GM12878 (cell line): ENCODE measurements around the gene METTL9. TPM values are rescaled to one million over a fixed set of nuclear protein-coding genes. Genes with fewer than 3 reads are reported as not detected.

Experiments
- ATAC-seq: fragments of 200-7000 bp; cut with Tn5 transposase; 3 replicates; pipeline ENCODE4 v1.9.1; 2020; ENCODE audit warnings: mild to moderate bottlenecking, moderate library complexity
- BruUV-seq: library from RNA; stranded (reverse); fragments of 400-500 nt; replicated peaks from 2 replicates; lab custom pipeline; 2021; lab: Mats Ljungman, UMichigan
- CTCF ChIA-PET: fragments of 300-600 bp; sonication (Branson Sonifier 250); formaldehyde crosslinking; extraction: SDS; loops from one replicate; lab custom pipeline; 2021; ENCODE audit warnings: inconsistent platforms; lab: Yijun Ruan, JAX
- POLR2A ChIA-PET: fragments of 350-600 bp; formaldehyde crosslinking; extraction: SDS; loops from one replicate; lab custom pipeline; 2021; ENCODE audit warnings: inconsistent platforms; lab: Charles Lee
- RAD21 ChIA-PET: fragments of 300-600 bp; sonication (Branson Sonifier 250); formaldehyde crosslinking; loops from one replicate; lab custom pipeline; 2023; ENCODE audit warnings: antibody characterized with exemption; ENCODE audit not compliant: unreplicated experiment; lab: Charles Lee
- SMC1A ChIA-PET: fragments of 300-600 bp; sonication (Branson Sonifier 250); formaldehyde crosslinking; loops from one replicate; lab custom pipeline; 2023; ENCODE audit not compliant: unreplicated experiment, uncharacterized antibody; lab: Charles Lee
- DNase-seq: peaks from one replicate; pipeline ENCODE4 v3.0.0-alpha.2; 2011; ENCODE audit warnings: low read depth, low spot score
- FAIRE-seq: peaks from 3 replicates; lab custom pipeline; 2011; peaks lifted over from hg19 to GRCh38; lab: Jason Lieb, UNC
- H2AFZ ChIP-seq: 2 replicates; pipeline ENCODE4 v1.6.0; 2011; ENCODE audit warnings: low read depth, low read length, control low read depth; ENCODE audit not compliant: control insufficient read depth
- H3K27ac ChIP-seq: 2 replicates; pipeline ENCODE4 v1.5.1; 2011; ENCODE audit warnings: control low read depth; ENCODE audit not compliant: control insufficient read depth, insufficient read depth
- H3K27me3 ChIP-seq, 2 experiments: replicated peaks in 1 of 2; 2 replicates each; pipeline versions ENCODE4 v1.6.0 to v1.6.1; 2011; ENCODE audit warnings: low read length in 1 of 2; ENCODE audit not compliant: control insufficient read depth in 2 of 2, insufficient read depth in 2 of 2
- H3K36me3 ChIP-seq, 2 experiments: 2 replicates each; pipeline ENCODE4 v1.5.1; 2011; ENCODE audit warnings: low read length in 1 of 2; ENCODE audit not compliant: control insufficient read depth in 2 of 2, insufficient read depth in 2 of 2
- H3K4me1 ChIP-seq: 2 replicates; pipeline ENCODE4 v1.6.1; 2011; ENCODE audit warnings: mild to moderate bottlenecking, low read length, moderate library complexity, mixed read lengths; ENCODE audit not compliant: control insufficient read depth, insufficient read depth
- H3K4me2 ChIP-seq: 2 replicates; pipeline ENCODE4 v1.6.0; 2011; ENCODE audit warnings: control low read depth; ENCODE audit not compliant: control insufficient read depth, insufficient read depth
- H3K4me3 ChIP-seq: fragments of 200-600 bp; sonication (generic); 2 replicates; pipeline ENCODE4 v1.5.1; 2016
- H3K79me2 ChIP-seq: 2 replicates; pipeline ENCODE4 v1.6.0; 2011; ENCODE audit warnings: low read length; ENCODE audit not compliant: control insufficient read depth, insufficient read depth
- H3K9ac ChIP-seq: 2 replicates; pipeline ENCODE4 v1.8.0; 2011; ENCODE audit warnings: low read length, control low read depth, mixed read lengths; ENCODE audit not compliant: control insufficient read depth, insufficient read depth
- H3K9me3 ChIP-seq: replicated peaks from 3 replicates; pipeline ENCODE4 v1.5.1; 2011; ENCODE audit warnings: mild to moderate bottlenecking, low read length; ENCODE audit not compliant: control insufficient read depth, insufficient read depth
- H4K20me1 ChIP-seq: 2 replicates; pipeline ENCODE4 v1.6.0; 2011; ENCODE audit not compliant: control insufficient read depth, insufficient read depth
- ATF3 ChIP-seq: IDR thresholded peaks from 2 replicates; pipeline ENCODE4 v1.6.1; 2011; ENCODE audit warnings: low read depth, mild to moderate bottlenecking, low read length, moderate library complexity, borderline replicate concordance; ENCODE audit errors: extremely low read depth
- BACH1 ChIP-seq: fragments of 450-650 bp; IDR thresholded peaks from 2 replicates; pipeline ENCODE4 v1.6.1; 2017; ENCODE audit warnings: mild to moderate bottlenecking, borderline replicate concordance
- IKZF1 ChIP-seq: fragments of 450-650 bp; conservative IDR thresholded peaks from 2 replicates; pipeline ENCODE4 v1.6.1; 2017; ENCODE audit warnings: antibody characterized with exemption, mild to moderate bottlenecking
- MYC ChIP-seq: IDR thresholded peaks from 2 replicates; pipeline ENCODE4 v1.6.1; 2011; ENCODE audit warnings: mild to moderate bottlenecking, low read length, moderate library complexity, inconsistent platforms; ENCODE audit not compliant: insufficient read depth, insufficient replicate concordance, insufficient read length, severe bottlenecking
- PAX5 ChIP-seq: IDR thresholded peaks from 2 replicates; pipeline ENCODE4 v1.6.1; 2011; ENCODE audit warnings: low read depth, low read length, borderline replicate concordance
- PBX3 ChIP-seq: IDR thresholded peaks from 2 replicates; pipeline ENCODE4 v1.6.1; 2011; ENCODE audit warnings: mild to moderate bottlenecking, low read depth, low read length, moderate library complexity; ENCODE audit not compliant: insufficient replicate concordance
- WGBS: methylation state at CpG from one replicate; pipeline ENCODE4 v1.1.6; 2016; ENCODE audit warnings: low lambda C conversion rate; ENCODE audit not compliant: insufficient replicate concordance, insufficient coverage; ENCODE audit errors: missing lambda C conversion rate; 5-methylcytosine and 5-hydroxymethylcytosine counted together
- in situ Hi-C: fragments of 300-500 bp; cut with MboI; formaldehyde crosslinking; loops from 9 replicates; pipeline ENCODE4 v1.14.3; 2018; ENCODE audit warnings: mixed read lengths
- intact Hi-C: fragments of 100-400 bp; cut with micrococcal nuclease; formaldehyde crosslinking; loops from one replicate; pipeline ENCODE4 v1.14.2; 2022; ENCODE audit not compliant: unreplicated experiment
- polyA plus RNA-seq, 11 experiments: library from polyadenylated mRNA; depleted of rRNA in 4 of 11; unstranded in 6 of 11; stranded (reverse) in 5 of 11; fragments of >200 nt; fragmentation: Nextera tagmentation in 4 of 11; fragmentation: Illumina TruSeq in 1 of 11; extraction: Ambion mirVana in 4 of 11; extraction: Trizol in 1 of 11; gene quantifications; 1 replicate in 1 of 11; 2 replicates in 10 of 11; pipeline versions ENCODE4 v1.2.1 to v1.2.3, GENCODE V29; 2011 to 2016; ENCODE audit warnings: inconsistent platforms in 2 of 11, missing spikeins in 2 of 11, low read depth in 1 of 11
- total RNA-seq, 4 experiments: library from RNA; depleted of rRNA in 3 of 4; stranded (reverse); fragments of >200 nt in 3 of 4; fragmentation: Illumina TruSeq in 1 of 4; extraction: Trizol in 1 of 4; gene quantifications; 2 replicates each; pipeline versions ENCODE4 v1.2.1 to v1.2.3, GENCODE V29; 2013 to 2021
- TF ChIP-seq, protein P1 (sequence below): IDR thresholded peaks from 2 replicates; pipeline ENCODE4 v1.6.1; 2011; ENCODE audit warnings: borderline replicate concordance, low read depth, mild to moderate bottlenecking, moderate library complexity, mixed read lengths, low read length; ENCODE audit not compliant: insufficient read depth; ENCODE audit errors: extremely low read length

Gene METTL9
- total and polyA plus RNA-seq, 10 of the 15 experiments (the other 5 are each of a cell fraction or from before 2014, with no cell fraction given) = 19.4 to 119 (median 101) TPM

- Histone ChIP-seq H3K27me3 (no peaks in the 10 kb centered on the region; a peak in 3 of 4 replicates), H3K79me2 (no peaks in the 10 kb centered on the region), H3K4me3 (no peak overlapping the region; the same call in 1 of the 2 replicates), H4K20me1 (no peaks in the 10 kb centered on the region), H2AFZ (no peak overlapping the region), H3K9ac (no peak overlapping the region), H3K4me2 (no peak overlapping the region), H3K9me3 (no peaks in the 10 kb centered on the region; the same call in 2 of the 3 replicates), H3K4me1 (peaks cover 11% of the 10 kb centered on the region), H3K36me3 (no peaks in the 10 kb centered on the region), H3K27ac (no peak overlapping the region)
- no TSS peak for BruUV-seq
- ATAC-seq (no peak), FAIRE-seq (no peak), DNase-seq (no peak)
- in situ Hi-C loops = loop anchor here (10.0 kb wide), 1 partner anchor 48 kb away; the partner anchor contains the start of gene IGSF6
- CTCF ChIA-PET = interaction anchor here (1.0 to 10.4 kb wide), 7 partner anchors 9 to 120 kb away, joined by 3 to 176 read pairs (median 3); no protein-coding TSS in a partner anchor
- SMC1A ChIA-PET = interaction anchor here (0.9 to 10.1 kb wide), 6 partner anchors 42 to 119 kb away, joined by 3 to 142 read pairs (median 4); no protein-coding TSS in a partner anchor
- 3% methylated on average over 2 of the region's 2 CpGs for WGBS
- POLR2A ChIA-PET = no interaction called here
- intact Hi-C loops = loop anchor here (10.0 kb wide), 1 partner anchor 1362 kb away; no protein-coding TSS in a partner anchor
- RAD21 ChIA-PET = interaction anchor here (0.7 to 8.7 kb wide), 3 partner anchors 45 to 122 kb away, joined by 3 to 79 read pairs (median 3); no protein-coding TSS in a partner anchor
- TF ChIP-seq BACH1 = no peak
- TF ChIP-seq, protein P1, sequence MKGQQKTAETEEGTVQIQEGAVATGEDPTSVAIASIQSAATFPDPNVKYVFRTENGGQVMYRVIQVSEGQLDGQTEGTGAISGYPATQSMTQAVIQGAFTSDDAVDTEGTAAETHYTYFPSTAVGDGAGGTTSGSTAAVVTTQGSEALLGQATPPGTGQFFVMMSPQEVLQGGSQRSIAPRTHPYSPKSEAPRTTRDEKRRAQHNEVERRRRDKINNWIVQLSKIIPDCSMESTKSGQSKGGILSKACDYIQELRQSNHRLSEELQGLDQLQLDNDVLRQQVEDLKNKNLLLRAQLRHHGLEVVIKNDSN = no peak
- no peak for TF ChIP-seq MYC
- no peak for TF ChIP-seq IKZF1
- no peak for TF ChIP-seq PAX5
- TF ChIP-seq ATF3 = no peak
- no peak for TF ChIP-seq PBX3
These were observed 103.8 kb downstream of the METTL9 start for GRCh38 chr16:21703156-21703555.
